T47D (cell line): ENCODE measurements around the gene STT3B.
A peak's percentile ranks its signal among the peaks of the same experiment; 100 is the strongest.
"Not testable (repeated sequence)": the region's sequence is repeated elsewhere in the genome, so short reads cannot be mapped to it uniquely, and the experiment has no call there.

ENCODE experiments used
- DNase-seq, 2 experiments: peaks; one replicate each; pipeline versions ENCODE4 v3.0.0 to v3.0.0-alpha.2; 2011 to 2012; ENCODE audit warnings: low read depth in 1 of 2, low spot score in 1 of 2
- JUND ChIP-seq: IDR thresholded peaks from 2 replicates; pipeline ENCODE4 v1.6.1; 2012; ENCODE audit warnings: low read depth
- in situ Hi-C: cut with HindIII; loops from 2 replicates; pipeline ENCODE4 v1.10.0; 2016; ENCODE audit warnings: low sequenced_read_pairs, low pct_unique_long_range_greater_than_20kb

STT3B gene

GRCh38 chr3:31504230-31504629, 28.5 kb upstream of the STT3B start:
- in situ Hi-C loops = no loop called here
- no peak for TF ChIP-seq JUND
- no peak for DNase-seq

DNA sequence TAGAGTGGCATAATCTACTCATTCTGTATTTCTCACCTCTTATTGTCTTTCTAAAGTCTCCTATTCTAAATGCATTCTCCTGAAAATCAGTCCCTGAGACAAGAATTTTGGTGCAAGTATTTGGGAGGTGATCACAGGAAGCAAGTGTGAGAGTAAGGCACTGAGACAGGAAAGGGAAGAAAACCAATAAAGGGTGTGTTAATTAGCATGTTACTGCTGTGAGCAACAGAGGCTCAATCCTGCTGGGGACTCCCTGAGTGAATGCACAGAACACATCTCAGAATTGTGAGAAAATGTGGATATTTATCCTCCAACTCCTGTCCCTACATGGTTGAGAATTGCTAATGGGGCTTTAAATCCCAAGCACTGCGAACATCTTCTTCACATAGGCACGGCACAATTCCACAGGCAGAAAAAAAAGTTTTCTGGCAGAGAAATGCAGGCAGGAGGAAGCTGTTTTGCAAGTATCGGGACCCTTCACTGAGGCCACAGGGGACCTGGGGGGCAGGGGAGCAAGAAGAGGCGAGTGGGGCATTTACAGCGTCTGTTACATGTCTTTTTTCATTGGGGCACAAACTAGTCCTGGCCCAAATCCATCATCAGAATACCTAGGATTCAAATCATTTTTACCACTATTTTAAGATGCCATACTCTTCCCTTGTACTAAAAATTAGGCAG, 27.2 kb upstream of the STT3B start:
- in situ Hi-C loops = no loop called here
- TF ChIP-seq JUND = no peak
- no peak for DNase-seq

DNA sequence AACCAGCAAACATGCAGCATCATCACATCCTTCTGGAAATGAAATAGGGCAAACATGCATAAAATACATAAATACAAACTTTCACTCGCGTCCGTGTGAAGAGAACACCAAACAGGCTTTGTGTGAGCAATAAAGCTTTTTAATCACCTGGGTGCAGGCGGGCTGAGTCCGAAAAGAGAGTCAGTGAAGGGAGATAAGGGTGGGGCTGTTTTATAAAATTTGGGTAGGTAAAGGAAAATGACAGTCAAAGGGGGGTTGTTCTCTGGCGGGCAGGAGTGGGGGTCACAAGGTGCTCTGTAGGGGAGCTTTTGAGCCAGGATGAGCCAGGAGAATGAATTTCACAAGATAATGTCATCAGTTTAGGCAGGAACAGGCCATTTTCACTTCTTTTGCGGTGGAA, 26.2 kb upstream of the STT3B start:
- DNase-seq, in situ Hi-C loops: not testable (repeated sequence)

DNA sequence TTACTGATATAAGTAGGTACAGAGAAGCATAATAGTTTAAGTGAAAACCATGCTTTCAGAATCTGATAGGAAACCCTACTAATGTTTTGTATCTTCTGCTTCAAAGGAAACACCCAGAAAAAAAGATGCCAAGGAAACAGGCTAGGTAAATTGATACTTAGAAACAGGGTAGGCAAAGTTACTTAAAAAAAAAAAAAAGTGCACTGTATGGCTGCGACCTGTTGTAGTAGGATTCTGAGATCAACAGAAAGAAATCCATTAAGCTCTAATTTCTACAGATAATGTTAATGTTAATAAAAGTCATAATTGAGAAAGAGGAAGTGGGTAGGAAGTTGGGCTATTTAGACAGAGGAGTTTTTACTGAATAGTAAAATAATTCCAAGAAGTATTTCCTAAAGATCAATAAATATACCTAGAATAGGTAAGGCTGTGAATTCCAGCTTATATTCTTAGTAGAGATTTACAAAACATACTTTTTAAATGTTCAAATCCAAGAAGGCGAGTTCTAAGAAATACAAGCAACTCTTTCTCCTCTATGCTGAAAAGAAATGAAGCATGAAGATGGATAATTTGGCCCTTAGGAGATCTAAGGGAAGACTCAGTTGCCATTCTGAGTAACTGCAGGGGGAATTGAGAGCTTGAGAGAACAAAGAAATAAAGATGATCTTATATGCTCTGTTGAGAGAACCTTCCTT, 24.1 kb upstream of the STT3B start:
- DNase-seq = no peak
- in situ Hi-C loops = no loop called here
- TF ChIP-seq JUND = no peak

- DNase-seq = no peak
- in situ Hi-C loops = no loop called here
- no peak for TF ChIP-seq JUND
These were observed 23.5 kb upstream of the STT3B start for GRCh38 chr3:31509147-31509728.

GRCh38 chr3:31514570-31514969, 18.2 kb upstream of the STT3B start:
- in situ Hi-C loops = no loop called here
- TF ChIP-seq JUND = no peak
- no peak for DNase-seq

- in situ Hi-C loops = no loop called here
- TF ChIP-seq JUND = no peak
- DNase-seq = peak in 1 of 2 experiments; percentile 27
These were observed 17.0 kb upstream of the STT3B start for GRCh38 chr3:31515486-31516284.

DNA sequence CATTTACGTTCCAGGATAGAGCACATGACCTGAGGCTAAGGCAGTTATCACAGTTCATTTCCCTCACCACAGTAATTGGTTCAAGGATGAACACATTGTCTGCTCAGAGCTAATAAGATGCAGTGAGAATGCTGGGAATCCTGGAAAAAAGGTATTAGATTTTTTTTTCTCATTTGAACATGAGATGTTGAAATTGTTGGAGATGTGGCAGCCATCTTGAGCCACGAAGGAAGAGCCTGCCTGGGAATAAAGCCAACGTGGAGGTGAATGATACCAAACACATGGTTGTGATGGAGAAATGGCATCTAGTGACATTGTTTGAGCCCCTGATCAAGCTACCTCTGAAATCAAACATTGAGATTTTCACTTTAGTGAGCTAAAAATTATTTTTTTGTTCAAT, 16.0 kb upstream of the STT3B start:
- DNase-seq = no peak
- in situ Hi-C loops = no loop called here
- no peak for TF ChIP-seq JUND

DNA sequence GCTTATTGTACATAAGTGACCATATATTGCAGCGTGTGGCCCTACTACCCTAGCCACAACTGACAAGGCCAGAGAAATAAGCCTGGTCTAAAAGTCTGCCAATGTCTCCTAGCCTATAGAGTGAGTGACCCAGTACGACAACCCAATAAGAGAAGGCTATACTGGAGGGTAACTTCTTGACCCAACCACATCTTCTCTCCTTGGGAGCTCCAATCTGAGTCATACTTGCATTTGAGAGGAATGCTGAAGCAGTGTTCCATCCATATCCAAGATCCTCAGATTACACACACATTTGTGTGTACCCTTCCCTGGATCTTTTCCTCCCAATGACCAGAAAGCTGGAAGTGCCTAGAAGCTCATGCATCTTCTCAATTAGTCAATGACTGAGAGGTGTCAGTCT, 11.3 kb upstream of the STT3B start:
- TF ChIP-seq JUND = no peak
- in situ Hi-C loops = no loop called here
- no peak for DNase-seq

GRCh38 chr3:31522152-31522551, 10.6 kb upstream of the STT3B start:
- in situ Hi-C loops = no loop called here
- no peak for DNase-seq
- no peak for TF ChIP-seq JUND

GRCh38 chr3:31523543-31523942, 9.2 kb upstream of the STT3B start:
- no peak for DNase-seq
- in situ Hi-C loops = no loop called here
- no peak for TF ChIP-seq JUND

- TF ChIP-seq JUND = no peak
- DNase-seq = no peak
- in situ Hi-C loops = no loop called here
These were observed 7.2 kb upstream of the STT3B start for GRCh38 chr3:31525532-31525931.

DNA sequence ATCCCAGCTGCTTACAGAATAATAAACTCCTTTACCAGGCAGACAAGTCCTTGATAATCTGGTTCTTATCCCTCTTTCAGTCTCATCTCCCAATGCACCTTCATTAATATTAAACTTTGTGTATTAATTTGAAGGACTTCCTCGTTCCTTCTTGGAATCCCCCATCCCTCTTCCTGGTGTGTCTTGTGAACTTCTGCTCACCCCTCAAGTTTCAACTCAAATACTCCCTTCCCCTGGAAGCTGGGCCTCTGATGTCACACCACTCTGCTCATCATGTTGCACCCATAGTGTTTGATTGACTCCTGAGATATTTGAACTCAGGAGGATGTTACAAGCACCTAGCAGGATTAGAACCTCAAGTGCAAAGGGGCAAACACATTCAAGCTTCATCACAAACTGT, 3.3 kb upstream of the STT3B start:
- DNase-seq = no peak
- in situ Hi-C loops = no loop called here
- no peak for TF ChIP-seq JUND
